ENCODE data around the gene ADH1C.
"Not testable (repeated sequence)": the region's sequence is repeated elsewhere in the genome, so short reads cannot be mapped to it uniquely, and the experiment has no call there.

Gene ADH1C

DNA sequence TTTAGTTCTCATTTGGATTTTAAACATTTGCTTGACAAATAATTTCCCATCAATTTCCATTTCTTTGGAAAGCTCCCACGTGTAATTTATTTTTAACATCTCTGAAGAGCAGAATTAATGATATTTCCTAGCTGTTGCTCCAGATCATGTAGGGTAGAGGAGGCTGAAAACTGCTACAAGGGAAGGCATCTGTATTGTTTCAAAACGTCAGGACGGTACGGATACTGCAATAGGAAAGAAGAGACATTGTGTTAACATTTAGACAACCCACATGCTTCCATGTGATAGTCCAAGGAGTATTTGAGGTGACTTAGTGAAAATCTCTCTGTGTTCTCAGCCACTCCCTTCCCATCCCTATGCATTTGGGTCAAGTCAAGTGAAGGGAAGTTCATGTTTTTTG, 16.0 kb downstream of the ADH1C start:
- no peak overlapping the region for H3K27ac Mint-ChIP-seq
- no peaks in the 10 kb centered on the region for H3K4me1 Mint-ChIP-seq
- H3K9me3 Mint-ChIP-seq: no peaks in the 10 kb centered on the region
- DNase-seq: no peak
- no peak overlapping the region for H3K4me3 Mint-ChIP-seq
- CTCF ChIA-PET: no interaction called here
- H3K36me3 Mint-ChIP-seq: no peaks in the 10 kb centered on the region
- no peaks in the 10 kb centered on the region for H3K27me3 Mint-ChIP-seq

DNA sequence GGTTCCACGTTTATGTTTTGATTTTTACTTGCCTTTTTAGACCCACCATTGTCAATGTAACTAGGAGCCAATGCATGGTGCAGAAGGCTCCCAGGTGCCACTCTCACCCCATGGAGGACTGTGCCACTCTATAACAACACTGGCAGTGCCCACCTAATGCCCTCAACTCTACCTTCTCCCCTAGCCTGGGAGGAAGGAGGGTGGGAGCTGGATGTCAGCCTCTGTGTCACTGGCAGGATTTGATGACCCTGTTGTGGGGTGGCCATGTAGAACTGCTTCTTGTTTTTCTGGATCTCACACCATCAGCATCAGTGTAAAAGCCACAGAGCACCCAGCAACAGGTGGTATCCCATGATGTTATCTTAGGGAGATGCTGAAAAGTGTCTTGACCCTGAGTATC, 17.7 kb downstream of the ADH1C start:
- Mint-ChIP-seq H3K27ac (no peak overlapping the region), H3K4me3 (no peak overlapping the region), H3K4me1 (no peaks in the 10 kb centered on the region), H3K9me3 (no peaks in the 10 kb centered on the region), H3K36me3 (no peaks in the 10 kb centered on the region), H3K27me3 (no peaks in the 10 kb centered on the region)
- DNase-seq: no peak
- CTCF ChIA-PET: no interaction called here

DNA sequence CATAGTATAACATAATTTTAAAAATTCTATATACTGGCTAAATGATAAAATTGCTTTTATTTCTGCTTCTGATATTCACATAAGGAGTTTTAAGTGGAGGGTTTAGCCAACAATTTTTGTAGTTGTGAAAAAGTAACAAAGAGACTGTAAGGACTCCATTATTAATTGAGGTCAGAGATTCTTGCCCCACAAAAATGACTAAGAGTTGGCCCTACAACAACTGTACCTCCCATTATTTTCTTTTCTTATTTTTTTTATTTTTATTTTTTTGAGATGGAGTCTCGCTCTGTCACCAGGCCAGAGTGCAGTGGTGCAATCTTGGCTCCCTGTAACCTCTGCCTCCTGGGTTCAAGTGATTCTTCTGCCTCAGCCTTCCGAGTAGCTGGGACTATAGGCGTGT, 21.9 kb downstream of the ADH1C start:
- CTCF ChIA-PET: no interaction called here
- Mint-ChIP-seq H3K4me1 (no peaks in the 10 kb centered on the region), H3K36me3 (no peaks in the 10 kb centered on the region), H3K27ac (no peak overlapping the region), H3K9me3 (no peaks in the 10 kb centered on the region), H3K27me3 (no peaks in the 10 kb centered on the region), H3K4me3 (no peak overlapping the region)
- no peak for DNase-seq

DNA sequence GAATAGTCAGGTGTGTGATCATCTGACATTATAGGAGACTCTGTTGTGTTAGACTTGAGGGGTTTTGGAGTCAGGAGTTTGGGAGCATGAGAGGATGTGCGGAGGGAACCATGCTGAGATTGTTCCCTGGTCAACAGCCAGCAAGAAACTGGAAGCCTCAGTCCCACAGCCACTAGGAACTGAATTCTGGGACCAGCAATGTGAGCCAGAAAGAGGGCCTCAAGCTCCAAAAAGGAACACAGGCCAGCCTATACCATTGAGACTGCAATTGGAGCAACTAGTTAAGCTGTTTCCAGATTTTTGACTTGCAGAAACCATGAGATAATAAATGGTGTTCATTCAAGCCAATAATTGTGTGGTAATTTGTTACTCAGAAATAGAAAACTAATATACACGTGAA, 22.7 kb downstream of the ADH1C start:
- Mint-ChIP-seq H3K36me3 (no peaks in the 10 kb centered on the region), H3K27me3 (no peaks in the 10 kb centered on the region), H3K4me1 (no peaks in the 10 kb centered on the region), H3K27ac (no peak overlapping the region), H3K4me3 (no peak overlapping the region), H3K9me3 (no peaks in the 10 kb centered on the region)
- DNase-seq: no peak
- CTCF ChIA-PET: no interaction called here

- Mint-ChIP-seq H3K4me3 (no peak overlapping the region), H3K36me3 (no peaks in the 10 kb centered on the region), H3K27ac (no peak overlapping the region), H3K9me3 (no peaks in the 10 kb centered on the region), H3K4me1 (no peaks in the 10 kb centered on the region), H3K27me3 (peaks cover 3% of the 10 kb centered on the region)
- no peak for DNase-seq
- CTCF ChIA-PET: no interaction called here
These were observed 27.6 kb downstream of the ADH1C start for GRCh38 chr4:99324979-99325378.

DNA sequence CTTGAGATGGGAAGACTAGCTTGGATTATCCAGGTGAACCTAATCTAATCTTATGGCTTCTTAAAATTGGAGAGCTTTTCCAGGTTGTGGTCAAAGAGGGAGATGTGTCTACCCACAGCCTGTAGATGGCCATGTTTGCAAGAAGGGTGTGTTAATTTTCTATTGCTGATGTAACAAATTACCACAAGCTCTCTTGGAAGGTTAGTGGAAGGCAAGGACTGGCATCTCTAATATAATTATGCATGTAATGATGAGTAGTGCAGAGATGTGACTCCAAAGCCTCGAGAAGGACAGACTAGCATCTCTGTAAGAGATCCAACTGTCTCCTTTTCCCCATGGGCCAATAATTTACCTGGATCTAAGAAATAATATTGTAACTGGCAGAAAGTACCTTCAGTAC, 28.2 kb downstream of the ADH1C start:
- CTCF ChIA-PET: no interaction called here
- Mint-ChIP-seq H3K27me3 (peaks cover 3% of the 10 kb centered on the region), H3K9me3 (no peaks in the 10 kb centered on the region), H3K4me3 (no peak overlapping the region), H3K27ac (peak overlapping the region; percentile 47), H3K36me3 (no peaks in the 10 kb centered on the region), H3K4me1 (no peaks in the 10 kb centered on the region)
- DNase-seq: no peak

- CTCF ChIA-PET: no interaction called here
- H3K9me3 Mint-ChIP-seq: no peaks in the 10 kb centered on the region
- no peaks in the 10 kb centered on the region for H3K36me3 Mint-ChIP-seq
- no peak overlapping the region for H3K4me3 Mint-ChIP-seq
- no peaks in the 10 kb centered on the region for H3K4me1 Mint-ChIP-seq
- H3K27ac Mint-ChIP-seq: no peak overlapping the region
- DNase-seq: no peak
- peaks cover 3% of the 10 kb centered on the region for H3K27me3 Mint-ChIP-seq
These were observed 28.8 kb downstream of the ADH1C start for GRCh38 chr4:99323756-99324155.

DNA sequence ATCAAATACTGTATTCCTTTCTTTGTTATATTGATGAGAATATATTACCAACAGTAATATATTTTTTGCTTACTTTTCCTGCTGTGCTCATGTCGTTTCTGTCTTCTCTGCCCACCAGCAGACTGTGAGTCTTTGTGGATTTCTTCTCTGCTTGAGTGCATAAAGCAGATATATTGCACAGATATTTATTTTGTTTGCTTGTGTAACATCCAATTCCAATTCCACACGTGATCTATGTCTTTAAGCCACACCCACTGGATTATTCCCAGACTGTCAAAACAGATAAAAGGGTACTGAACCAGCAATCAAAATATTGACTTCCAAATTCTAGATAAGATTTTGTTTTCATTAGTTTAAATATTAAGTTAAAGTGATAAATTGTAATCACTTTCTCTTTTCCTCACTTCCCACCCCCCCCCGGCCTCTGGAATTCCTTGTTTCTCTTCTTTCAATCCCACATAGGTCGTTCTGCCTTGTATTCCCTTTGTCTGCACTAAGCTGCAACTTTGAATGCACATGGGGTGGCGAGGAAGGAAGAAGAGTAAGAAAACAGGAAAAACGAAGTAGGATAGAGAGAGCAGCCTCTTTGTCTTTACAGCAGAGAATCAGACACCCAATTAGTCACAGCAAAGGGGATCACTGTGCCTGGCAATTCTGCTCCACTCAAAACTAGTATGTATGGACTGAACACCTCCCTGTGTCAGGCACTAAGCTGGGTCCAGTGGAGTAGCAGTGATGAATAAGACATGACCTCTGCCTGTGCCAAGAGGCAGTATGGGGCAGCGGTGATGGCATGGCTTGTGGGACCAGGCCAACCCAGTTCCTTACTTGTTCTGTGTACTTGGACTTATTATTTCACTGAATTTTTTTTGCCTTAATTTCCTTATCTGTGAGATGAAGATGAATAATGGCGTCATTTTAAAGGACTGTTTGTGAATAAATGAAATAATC, 31.0 kb downstream of the ADH1C start, which contains the start of gene ADH1B:
ADH1B (minus strand) TSS at position 161 of the 951 bp plus-strand sequence; CDS start at position 91, 70 bp downstream.
- Mint-ChIP-seq H3K36me3 (no peaks in the 10 kb centered on the region), H3K4me3 (no peak within 1 kb of the TSS), H3K27me3 (peaks cover 3% of the 10 kb centered on the region), H3K27ac (no peak within 1 kb of the TSS), H3K9me3 (no peaks in the 10 kb centered on the region), H3K4me1 (no peaks in the 10 kb centered on the region)
- CTCF ChIA-PET: no interaction called here
- DNase-seq: no peak

DNA sequence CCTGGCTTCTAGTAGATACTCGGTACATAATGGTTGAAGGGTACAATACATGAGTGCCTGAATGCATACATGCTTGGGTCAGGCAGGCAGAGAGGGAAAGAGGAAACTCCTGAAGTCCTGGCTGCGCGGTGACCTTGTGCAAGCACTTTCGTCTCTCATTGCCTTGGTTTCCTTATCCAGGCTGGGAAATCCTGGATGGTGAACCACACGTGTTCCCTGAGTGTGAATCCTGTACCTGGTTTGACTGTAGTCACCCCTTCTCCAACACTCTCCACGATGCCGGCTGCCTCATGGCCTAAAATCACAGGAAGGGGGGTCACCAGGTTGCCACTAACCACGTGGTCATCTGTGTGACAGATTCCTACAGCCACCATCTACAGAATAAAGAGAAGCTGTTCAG, 34.7 kb downstream of the ADH1C start:
- CTCF ChIA-PET, H3K36me3 Mint-ChIP-seq, H3K4me1 Mint-ChIP-seq: not testable (repeated sequence)

DNA sequence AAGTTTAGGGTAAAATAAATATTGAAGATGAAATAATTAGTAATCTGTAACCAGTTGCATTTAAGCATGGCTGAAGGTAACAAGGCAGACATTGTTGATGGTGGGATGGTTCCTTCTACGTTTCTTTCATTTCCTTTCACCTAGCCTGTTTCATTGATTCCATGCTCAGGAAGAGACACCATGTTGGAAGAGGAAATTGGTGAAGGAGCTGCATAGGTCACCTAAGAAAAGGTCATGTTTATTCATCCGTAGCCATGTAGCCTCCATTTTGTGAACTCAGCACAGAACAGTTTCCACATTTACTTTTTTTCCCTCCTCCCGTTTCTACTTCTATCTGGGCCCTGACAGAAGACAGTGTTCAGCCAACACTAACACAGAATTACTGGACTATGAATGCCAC, 35.2 kb downstream of the ADH1C start:
- CTCF ChIA-PET: interaction anchor here (0.7 kb wide), 1 partner anchor 25 kb away, joined by 3 read pairs; no protein-coding TSS in a partner anchor
- Mint-ChIP-seq H3K36me3 (no peaks in the 10 kb centered on the region), H3K4me3 (no peak overlapping the region), H3K27ac (no peak overlapping the region), H3K4me1 (no peaks in the 10 kb centered on the region), H3K9me3 (no peaks in the 10 kb centered on the region), H3K27me3 (no peaks in the 10 kb centered on the region)
- DNase-seq: no peak

More for the DNA sequence above, 34.7 kb downstream of the ADH1C start:
- H3K9me3 Mint-ChIP-seq, H3K27ac Mint-ChIP-seq, DNase-seq, H3K4me3 Mint-ChIP-seq, H3K27me3 Mint-ChIP-seq: not testable (repeated sequence)

DNA sequence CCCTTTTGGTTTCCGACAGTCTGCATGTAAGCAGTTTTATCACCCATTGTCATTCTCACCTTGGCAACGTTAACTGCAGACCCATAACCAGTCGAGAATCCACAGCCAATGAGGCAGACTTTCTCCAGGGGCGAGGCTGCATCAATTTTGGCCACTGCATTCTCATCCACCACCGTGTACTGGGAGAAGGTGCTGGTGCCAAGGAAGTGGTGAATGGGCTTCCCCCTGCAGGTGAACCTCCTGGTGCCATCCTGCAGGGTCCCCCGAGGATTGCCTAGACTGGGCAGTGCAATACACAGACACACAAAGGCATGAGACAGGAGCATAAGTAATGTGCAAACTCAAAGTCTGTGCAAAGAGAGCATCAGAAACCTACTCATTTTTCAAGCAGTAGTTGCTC, 36.7 kb downstream of the ADH1C start:
- DNase-seq: no peak
- Mint-ChIP-seq H3K4me3 (no peak overlapping the region), H3K36me3 (no peaks in the 10 kb centered on the region), H3K27me3 (no peaks in the 10 kb centered on the region), H3K9me3 (no peaks in the 10 kb centered on the region), H3K27ac (no peak overlapping the region), H3K4me1 (no peaks in the 10 kb centered on the region)
- CTCF ChIA-PET: no interaction called here

GRCh38 chr4:99314211-99314610, 38.3 kb downstream of the ADH1C start:
- H3K9me3 Mint-ChIP-seq: no peaks in the 10 kb centered on the region
- H3K27me3 Mint-ChIP-seq: no peaks in the 10 kb centered on the region
- H3K36me3 Mint-ChIP-seq: no peaks in the 10 kb centered on the region
- no peak overlapping the region for H3K27ac Mint-ChIP-seq
- no peak for DNase-seq
- no peak overlapping the region for H3K4me3 Mint-ChIP-seq
- H3K4me1 Mint-ChIP-seq: no peaks in the 10 kb centered on the region
- CTCF ChIA-PET: interaction anchor here (1.0 kb wide), 1 partner anchor 18 kb away, joined by 3 read pairs; no protein-coding TSS in a partner anchor

GRCh38 chr4:99310389-99310788, 42.2 kb downstream of the ADH1C start:
- H3K27ac Mint-ChIP-seq: no peak overlapping the region
- no peak overlapping the region for H3K4me3 Mint-ChIP-seq
- no peaks in the 10 kb centered on the region for H3K27me3 Mint-ChIP-seq
- CTCF ChIA-PET: no interaction called here
- no peaks in the 10 kb centered on the region for H3K9me3 Mint-ChIP-seq
- H3K4me1 Mint-ChIP-seq: no peaks in the 10 kb centered on the region
- DNase-seq: no peak
- no peaks in the 10 kb centered on the region for H3K36me3 Mint-ChIP-seq

DNA sequence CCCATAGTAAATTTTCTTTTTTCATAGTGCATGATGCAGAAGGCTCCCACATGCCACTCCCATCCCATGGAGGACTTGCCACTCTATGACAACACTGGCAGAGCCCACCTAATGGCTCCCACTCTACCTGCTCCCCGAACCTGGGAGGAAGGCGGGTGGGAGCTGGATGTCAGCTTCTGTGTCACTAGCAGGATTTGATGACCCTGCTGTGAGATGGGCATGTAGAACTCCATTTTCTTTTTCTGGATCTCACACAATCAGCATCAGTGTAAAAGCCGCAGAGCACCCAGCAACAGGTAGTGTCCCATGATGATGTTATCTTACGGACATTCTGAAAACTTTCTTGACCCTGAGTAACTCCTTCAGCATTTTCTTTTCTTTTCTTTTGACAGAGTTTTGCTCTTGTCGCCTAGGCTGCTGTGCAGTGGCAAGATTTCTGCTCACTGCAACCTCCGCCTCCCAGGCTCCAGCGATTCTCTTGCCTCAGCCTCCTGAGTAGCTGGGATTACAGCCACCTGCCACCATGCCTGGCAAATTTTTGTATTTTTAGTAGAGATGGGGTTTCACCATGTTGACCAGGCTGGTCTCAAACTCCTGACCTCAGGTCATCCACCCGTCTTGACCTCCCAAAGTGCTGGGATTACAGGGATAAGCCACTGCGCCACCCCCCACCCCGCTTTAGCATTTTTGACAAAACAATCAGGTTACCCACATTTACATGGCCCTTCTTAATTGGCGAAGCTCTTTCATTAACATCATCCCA, 46.7 kb downstream of the ADH1C start:
- CTCF ChIA-PET: no interaction called here

More for the DNA sequence above, 46.7 kb downstream of the ADH1C start:
- no peaks in the 10 kb centered on the region for H3K27me3 Mint-ChIP-seq
- H3K4me1 Mint-ChIP-seq: no peaks in the 10 kb centered on the region
- no peak overlapping the region for H3K27ac Mint-ChIP-seq
- H3K9me3 Mint-ChIP-seq: no peaks in the 10 kb centered on the region
- no peak for DNase-seq
- H3K4me3 Mint-ChIP-seq: no peak overlapping the region
- H3K36me3 Mint-ChIP-seq: no peaks in the 10 kb centered on the region

Data from activated naive CD4-positive, alpha-beta T cell treated with anti-CD3 and anti-CD28 coated beads, Interleukin-2, amount 10 ng/mL, durations not matched to agents 7 days and 5 days (primary cell).